HG02981 (cell line): ENCODE results near the gene TEPSIN.

Experiments
- ATAC-seq: cut with Tn5 transposase; IDR thresholded peaks from one replicate; pipeline ENCODE4 v1.9.1; 2021; ENCODE audit warnings: mild to moderate bottlenecking, moderate library complexity; ENCODE audit not compliant: unreplicated experiment

The TEPSIN gene, protein sequence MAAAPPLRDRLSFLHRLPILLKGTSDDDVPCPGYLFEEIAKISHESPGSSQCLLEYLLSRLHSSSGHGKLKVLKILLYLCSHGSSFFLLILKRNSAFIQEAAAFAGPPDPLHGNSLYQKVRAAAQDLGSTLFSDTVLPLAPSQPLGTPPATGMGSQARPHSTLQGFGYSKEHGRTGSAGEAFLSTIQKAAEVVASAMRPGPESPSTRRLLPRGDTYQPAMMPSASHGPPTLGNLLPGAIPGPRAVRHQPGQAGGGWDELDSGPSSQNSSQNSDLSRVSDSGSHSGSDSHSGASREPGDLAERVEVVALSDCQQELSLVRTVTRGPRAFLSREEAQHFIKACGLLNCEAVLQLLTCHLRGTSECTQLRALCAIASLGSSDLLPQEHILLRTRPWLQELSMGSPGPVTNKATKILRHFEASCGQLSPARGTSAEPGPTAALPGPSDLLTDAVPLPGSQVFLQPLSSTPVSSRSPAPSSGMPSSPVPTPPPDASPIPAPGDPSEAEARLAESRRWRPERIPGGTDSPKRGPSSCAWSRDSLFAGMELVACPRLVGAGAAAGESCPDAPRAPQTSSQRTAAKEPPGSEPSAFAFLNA

DNA sequence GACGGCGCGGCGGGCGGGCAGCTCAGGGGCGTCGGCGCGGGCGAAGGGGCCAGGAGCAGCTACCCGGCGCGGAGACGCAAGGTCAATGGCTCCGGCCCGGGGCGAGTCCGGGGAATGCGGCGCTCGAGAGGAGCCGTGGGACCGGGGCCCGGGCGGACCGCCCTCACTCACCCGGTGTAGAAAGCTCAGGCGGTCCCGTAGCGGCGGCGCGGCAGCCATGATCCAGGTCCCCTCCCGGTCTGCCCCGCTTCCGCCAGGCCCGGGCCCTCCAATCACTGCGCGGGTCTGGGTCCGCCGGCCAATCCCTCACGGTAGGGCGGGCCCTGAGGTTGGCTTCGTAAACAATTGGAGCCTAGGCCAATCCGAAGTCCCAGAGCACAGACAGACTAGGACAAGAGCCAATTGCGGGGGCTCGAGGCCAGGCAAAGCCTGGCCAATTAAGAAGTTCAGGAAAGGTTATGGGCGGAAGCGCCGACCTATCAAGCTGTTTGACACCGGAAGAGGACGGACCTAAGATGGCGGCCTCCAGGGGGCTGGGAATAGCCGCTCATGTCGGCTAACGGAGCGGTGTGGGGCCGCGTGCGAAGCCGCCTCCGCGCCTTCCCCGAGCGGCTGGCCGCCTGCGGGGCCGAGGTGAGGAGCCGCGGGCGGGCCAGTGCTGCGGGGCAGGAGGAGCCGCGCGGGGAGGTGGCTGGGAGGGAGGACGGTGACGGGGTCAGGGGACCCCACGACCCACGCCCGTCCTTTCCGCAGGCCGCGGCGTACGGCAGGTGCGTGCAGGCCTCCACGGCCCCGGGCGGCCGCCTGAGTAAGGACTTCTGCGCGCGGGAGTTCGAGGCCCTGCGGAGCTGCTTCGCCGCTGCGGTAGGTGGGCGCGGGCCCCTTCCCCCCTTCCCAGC is at the start of gene TEPSIN, which contains the start of gene NDUFAF8:
TSS of gene TEPSIN (minus strand) at position 241 of the 899 bp plus-strand sequence. CDS start at position 219, 22 bp downstream.
TSS of gene NDUFAF8 (plus strand) at position 504 of the 899 bp plus-strand sequence. CDS start at position 550, 46 bp downstream.
- ATAC-seq, result peak; percentile 90

DNA sequence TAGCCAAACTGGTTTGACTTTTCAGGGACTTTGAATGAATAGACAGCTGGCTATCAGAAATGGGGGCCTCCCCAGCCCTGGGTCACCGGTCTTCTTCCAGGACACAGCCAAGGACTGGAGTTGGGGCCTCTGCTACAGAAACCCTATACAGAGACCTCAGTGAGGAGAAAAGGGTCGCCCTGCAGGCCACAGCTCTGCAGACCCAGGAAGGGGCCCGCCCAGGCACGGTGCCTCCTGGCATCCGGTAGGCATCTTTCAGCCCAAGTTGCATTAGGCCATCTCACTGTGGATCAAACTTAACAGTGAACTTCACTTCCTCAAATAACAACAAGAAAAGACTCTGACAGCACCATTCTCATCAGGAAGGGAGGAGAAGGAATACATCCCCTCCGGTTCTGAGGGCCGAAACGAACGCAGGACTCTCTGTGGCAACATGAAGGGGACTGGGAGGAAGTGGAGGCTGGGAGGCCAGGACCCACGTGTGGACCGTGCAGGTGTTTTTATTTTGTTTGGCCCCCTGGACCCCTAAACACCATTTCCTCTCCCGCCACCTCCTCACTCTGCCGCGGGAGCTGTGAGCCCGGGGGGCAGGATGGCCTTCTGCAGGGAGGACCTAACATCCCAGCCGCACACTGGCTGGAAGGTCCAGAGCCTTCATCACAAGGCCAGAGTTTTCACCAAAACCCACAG is 49.0 kb upstream of the TEPSIN start:
- no peak for ATAC-seq

DNA sequence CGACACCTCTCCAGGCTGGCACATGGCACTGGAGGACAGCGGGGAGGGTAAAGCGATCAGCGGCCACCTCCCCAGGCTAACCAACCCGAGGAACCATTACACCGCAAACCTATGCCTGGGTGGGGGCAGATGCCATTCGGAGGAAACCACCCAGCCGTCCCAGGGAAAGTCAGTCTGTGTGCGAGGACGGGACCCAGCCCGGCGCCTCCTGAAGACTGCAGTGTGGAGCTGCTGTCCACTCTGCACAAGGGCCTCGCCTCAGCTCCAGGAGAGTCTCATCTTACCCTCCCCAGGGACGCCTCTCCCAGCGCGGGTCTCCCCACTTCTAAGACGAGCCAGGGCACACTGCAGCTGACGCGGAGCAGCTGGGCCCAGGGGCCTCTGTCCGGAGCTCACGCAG is 48.3 kb upstream of the TEPSIN start:
- no peak for ATAC-seq

DNA sequence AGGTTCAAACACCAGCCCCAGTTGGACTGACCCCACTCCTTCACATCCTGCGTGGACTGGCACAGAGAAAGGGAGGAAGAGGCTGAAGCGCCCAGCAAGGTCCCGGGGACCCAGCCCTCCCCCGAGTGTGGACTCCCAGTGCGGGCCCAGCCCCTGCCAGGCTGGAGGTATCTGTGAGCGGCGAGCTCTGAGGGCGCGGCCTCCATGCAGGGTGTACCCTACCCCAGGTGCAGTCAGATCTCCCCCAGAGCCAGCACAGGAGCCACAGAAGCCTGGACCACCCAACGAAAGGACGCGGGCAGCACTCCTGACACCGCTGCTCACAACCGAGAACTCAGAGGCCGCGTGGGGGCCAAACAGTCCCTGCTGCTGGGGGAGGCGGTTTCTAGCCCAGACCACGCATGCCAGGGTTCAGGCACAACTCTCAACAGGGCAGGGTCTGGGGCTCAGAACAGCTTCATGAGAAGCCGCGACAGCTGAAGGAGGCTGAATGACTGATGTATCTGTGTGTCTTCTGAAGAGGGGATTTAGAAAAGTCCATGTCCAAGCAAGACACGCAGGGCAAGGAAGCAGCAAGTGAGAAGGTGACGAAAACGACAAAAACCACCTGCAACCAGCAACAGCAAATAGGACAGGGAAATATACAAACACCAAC is 47.8 kb upstream of the TEPSIN start:
- no peak for ATAC-seq

DNA sequence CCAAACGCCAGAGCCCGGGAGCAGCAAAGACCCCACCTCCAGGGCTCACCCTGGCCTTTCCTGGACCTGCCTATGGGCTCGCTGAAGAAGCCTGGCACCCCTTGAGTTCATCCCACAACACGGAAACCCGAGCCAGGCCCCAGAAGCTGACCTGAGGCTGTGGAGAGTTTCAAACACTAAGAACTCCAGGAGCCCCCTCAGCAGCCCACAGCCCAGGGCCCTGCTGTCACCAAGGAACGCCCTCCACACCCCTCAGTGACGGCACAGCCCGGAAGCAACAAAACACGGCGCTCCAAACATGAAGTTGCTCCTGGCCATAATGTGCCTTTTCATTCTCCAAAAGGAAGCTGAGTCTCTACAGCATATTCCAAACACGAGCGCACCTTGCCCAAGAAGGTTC is 47.0 kb upstream of the TEPSIN start:
- ATAC-seq, result no peak

DNA sequence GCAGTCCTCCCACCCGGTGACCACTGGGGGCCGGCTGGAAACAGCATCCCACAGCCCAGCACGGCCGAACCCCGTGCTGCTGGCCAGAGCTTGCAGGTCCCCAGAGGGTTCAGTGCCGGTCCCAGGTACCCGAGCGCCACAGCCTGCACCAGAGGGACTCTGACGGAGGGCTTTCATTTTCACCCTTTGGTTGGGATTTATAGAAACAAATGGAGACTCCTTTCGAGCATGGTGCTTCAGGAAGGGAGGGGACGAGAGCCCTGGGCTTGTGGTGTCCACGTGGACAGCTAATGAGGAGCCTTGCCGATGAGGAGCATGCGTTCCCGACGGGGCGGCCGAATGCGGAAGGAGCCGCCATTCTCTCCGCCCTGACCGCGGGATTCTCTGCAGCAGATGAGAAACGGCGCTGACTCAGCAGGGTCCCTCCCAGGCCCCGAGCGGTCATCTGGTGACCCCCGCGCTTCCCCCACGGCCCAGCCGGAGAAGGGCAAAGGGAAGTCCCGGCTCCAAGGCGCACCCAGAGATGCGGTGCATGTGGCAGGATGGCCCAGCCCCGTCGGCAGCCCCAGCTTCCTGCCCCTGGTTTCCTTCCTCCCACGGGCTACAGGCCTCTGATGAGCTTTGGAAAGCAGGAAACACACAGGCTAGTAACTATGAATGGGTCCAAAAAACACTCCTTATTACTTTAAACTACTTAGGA is 46.5 kb upstream of the TEPSIN start:
- ATAC-seq, result no peak

DNA sequence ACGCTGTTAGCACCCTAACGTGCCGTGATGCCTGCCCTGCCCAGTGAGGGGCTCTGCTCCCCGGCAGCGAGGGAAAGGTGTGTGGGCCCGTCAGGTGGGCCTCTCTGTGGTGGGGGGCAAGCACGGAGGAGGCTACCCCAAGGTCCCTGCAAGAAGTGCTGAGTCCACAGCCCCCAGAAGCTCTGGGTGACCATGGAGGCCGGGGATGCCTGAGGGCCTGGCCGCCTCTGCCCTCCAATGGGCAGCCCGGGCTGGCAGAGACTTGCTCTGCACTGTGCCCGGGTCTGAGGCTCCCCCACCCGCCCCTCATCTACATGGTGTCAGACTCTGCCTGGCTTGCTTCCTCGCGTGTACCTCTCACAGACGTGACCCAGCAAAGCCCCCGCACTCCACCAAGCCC is 44.0 kb upstream of the TEPSIN start:
- no peak for ATAC-seq

DNA sequence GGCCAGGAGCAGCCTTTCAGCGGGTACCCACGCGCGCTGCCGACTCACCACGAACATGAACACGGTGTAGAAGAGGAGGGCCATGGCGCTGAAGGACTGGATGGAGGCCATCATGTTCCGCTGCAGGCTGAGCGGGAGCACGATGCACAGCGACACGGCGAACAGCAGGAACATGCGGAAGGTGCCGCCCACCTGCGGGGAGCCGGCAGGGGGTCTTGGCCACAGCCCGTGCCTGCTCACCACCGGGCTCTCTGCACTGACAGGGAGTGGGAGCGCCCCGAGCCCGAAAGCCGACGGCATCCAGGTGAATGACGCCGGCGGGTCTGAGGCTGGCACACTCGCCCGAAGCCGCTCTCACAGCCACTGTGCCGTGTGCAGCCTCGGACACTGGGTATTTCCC is 43.3 kb upstream of the TEPSIN start:
- no peak for ATAC-seq

DNA sequence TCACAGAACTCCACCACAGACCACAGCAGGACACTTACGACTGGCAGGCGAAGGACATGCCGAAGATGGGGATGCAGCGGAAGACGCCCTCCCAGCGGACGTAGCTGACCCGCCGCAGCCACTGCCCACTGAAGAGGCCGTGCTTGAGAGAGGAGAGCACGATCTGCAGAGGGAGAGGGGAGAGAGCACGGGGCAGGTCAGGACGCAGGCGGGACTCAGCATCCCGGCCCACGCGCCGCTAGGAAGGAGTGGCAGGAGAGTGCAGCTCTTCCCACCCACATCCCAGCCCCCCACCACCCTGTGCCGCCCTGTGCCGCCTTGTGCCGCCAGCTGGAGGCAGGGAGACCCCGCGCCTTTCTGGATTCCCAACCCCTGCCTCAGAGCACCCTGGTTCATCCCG is 41.7 kb upstream of the TEPSIN start:
- ATAC-seq, result no peak

DNA sequence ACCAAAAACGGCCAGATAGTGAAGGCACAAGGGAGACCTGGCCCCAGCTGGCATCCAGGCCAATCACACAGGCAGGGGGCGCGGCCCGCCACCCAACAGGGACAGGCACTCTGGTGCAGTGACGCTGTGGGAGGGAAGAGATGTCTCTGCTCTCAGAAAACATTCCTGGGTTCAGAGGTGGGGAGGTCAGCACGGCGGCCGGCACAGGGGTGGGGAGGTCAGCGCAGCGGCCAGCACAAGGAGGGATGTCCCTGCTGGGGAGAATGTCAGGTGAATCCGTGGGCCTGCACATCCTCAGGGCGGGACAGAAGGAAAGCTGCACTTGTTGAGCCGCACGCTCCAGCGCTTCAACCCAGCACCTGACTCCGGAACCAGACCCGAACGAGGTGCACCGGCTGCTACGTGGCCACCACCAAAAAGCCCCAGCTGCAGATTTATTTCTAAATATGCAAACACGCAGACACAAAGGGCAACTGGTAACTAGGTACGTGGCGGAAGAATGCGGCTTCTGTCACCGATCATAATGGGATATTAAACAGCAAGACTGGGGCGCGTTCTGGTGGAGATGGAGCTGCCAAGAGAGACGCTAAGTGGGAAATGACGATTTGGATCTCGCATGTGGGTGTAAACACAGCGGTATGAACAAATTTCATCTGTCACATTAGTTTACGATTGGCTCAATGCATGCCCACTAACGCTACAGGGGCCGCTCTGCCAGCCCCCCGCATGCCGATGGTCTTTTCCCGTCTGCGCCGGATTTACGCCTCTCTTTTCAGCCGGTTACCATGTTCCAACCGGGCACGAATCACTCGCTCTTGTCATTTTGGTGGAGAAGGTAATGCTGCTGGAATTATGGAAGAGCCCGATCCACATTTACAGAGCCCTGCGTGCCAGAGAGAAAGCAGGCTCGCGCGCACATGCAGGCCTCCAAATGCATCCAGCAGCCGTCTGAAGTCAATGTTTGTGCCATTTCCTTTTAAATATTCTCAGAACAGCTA is 40.7 kb upstream of the TEPSIN start:
- no peak for ATAC-seq

DNA sequence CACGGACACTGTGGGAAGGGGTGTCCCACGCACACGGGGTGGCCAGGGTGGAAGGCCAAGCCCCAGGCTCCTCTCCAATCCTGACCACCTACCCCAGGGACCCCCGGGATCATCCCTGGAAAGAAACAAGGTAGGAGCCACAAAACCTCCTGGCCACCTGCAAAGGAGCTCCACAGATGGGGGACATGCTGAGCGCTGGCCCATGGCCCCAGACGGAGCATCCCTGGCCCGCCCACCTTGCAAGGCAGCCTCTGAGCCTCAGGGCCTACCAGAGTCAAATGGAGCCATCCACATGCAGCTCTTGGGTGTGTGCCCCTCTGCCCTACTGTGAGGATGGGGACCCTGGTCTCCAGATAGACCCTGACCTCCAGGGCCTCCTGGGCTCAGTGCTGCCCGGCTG is 40.0 kb upstream of the TEPSIN start:
- ATAC-seq, result no peak

DNA sequence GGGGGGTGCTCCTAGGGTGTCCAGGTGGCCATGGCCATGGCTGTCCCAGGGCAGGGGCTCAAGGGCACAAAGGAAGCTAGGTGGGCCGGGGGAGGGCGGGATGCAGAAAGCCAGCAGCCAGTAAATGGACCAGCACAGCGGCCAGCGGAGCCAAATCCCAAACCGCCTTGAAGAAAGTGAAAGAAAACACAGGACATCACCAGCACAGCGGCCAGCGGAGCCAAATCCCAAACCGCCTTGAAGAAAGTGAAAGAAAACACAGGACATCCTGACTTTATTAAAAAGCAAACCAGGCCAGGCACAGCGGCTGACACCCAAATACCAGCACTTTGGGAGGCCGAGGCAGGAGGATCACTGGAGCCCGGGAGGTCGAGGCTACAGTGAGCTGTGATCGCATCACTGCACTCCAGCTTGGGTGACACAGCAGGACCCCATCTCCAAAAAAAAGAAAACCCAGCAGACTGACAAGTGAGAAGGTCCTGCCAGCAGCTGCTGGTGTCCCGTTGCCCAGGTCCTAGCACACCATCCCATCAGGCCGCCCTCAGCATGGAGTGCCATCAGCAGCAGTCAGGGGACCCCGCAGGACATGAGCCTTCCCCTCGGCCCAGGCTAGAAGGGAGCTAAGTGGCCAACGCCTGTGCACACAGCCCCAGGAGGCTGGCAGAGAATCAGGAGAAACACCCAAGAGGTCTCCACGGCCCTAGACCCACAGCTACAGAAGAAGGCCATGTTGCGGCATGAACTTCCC is 39.3 kb upstream of the TEPSIN start:
- no peak for ATAC-seq

DNA sequence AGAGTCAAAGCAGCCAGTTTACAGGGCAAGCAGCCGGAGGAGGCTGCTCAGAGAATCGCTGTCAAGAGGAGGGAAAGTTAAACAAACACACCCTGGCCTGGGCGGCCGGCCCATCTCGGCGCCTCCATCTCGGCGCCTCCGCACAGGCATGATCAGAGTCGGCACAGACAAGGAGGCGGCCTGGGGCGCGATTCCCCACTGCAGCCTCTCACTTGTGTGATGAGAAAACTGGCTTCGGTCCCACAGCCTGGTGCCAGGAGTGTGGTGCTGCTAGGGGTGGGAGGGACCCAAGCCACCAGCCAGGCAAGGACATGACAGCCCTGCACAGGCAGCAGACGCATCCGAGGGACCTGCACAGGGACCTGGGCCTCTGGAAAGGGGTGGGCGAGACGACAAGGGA is 38.6 kb upstream of the TEPSIN start:
- ATAC-seq, result no peak

DNA sequence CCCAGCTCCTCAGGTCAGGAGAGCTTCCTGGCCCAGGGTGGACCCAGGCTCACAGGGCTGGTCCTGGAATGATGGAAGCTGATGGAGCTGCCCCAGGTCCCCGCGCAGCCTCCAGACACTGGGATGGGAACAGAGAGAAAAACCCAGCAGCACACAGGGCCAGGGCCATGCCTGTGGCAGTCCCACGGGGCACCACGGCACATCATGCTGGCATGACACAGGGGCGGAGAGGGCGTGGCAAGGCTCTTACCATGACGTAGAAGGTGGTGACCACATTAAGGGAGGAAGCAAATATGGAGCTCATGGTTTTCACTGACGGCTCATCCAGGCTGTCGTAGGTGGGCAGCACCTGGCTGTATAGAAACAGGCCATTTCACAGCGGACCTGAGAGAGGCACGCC is 37.9 kb upstream of the TEPSIN start:
- no peak for ATAC-seq

DNA sequence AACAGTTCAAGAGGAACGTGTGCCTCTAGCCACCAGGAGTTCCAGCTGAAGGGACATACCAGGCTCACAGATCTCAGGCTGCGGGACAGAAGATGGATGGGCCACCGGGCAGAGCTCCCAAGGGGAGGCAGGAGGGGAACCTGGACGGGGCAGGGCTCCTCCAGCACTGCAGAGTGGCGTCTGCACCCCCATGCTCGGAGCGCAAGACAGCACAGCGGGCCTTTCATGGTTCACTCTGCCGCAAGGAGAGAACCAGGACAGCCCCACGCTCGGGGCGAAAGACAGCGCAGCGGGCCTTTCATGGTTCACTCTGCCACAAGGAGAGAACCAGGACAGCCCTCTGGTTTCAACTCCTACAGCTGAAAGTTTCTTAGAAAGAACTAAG is 35.6 kb upstream of the TEPSIN start:
- ATAC-seq, result no peak

DNA sequence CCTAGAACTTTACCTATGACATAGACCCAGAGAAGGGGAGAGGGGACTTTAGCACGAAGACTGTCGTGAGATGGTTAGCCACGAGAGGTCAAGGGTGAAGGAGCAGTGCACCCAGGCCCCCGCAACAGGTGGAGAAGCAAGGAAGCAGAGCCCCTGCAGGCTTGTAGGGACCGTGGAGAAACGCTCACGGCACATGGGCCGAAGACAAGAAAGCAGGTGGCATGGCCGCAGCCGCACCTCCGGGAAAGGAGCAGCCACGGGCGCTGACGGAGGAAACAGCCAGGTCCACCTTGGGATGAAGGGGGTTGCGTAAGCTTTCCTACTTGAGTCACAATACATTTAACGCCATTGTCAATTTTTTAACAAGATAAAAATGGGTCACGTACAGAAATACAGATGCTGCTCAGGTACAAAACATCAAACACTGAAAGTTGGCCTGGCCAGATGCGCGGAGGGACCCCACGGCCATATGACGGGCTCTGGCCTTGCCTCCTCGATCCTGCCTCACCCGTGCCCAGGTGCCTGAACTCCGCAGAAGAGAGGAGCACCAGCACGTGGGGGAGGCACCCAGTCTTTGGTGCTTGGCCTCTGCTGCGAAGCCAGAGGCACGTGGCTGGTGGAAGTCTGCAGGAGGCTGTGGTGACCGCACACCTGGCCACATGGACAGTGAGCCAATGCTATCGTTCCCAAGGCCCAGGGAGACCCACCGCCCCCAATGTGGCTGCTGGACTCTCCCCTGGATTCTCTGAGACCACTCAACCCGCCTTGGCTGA is 35.0 kb upstream of the TEPSIN start:
- ATAC-seq, result no peak

DNA sequence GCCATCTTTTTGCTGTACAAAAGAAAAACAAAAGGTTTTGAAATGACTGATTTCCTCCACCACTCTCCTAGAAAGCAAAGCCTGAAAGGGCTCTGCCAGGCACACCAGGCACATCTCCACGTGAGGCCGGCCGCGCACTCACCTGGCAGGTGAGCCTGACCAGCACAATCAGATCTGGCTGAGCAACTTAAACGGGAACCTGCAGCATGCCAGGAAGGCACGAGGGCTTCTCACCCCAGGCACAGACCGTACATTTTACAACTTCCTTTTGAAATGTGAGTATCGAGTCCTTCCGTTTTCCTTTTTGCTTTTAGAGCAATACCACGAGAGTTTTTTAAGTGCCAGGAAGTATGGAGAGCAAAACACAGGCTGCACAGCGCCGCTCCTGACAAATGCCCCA is 33.8 kb upstream of the TEPSIN start:
- no peak for ATAC-seq
